HG02938 (cell line): ENCODE data around the gene SH2B3.

Experiments
- ATAC-seq: cut with Tn5 transposase; IDR thresholded peaks from one replicate; pipeline ENCODE4 v1.9.1; 2021; ENCODE audit warnings: mild to moderate bottlenecking, moderate library complexity; ENCODE audit not compliant: unreplicated experiment

The SH2B3 gene

DNA sequence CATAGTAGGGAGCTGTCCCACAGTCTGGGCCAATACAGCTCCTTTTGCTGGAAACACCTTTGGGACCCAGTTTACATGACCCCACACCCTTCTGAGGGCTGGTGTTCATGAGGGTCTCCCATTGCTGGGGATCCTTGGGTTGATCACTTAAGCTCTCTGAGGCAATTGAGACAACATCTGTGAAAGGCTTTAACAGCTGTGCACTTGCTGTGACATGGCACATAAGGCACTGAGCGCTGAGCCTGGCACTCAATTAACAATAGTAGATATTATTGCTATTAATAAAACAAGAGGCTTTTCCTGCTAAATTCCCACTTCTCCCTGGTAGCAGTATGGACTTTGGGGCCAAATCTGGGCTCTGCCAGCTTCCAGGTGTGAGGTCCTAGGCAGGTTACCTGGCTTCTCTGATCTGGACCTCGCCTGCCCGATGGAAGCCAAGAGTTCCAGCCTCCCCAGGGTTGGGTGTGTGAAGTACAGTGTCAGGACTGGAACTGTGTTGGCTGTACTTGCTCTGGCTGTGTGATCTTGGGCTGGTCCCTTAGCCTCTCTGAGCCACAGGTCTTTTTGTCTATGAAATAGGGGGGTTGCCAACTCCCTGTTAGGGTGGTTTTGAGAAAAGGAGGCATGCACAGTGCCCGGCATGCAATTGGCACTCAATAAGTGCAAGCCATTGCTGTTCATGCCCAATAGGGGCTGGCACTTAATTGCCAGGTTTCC is 3.1 kb downstream of the SH2B3 start:
- ATAC-seq: no peak

DNA sequence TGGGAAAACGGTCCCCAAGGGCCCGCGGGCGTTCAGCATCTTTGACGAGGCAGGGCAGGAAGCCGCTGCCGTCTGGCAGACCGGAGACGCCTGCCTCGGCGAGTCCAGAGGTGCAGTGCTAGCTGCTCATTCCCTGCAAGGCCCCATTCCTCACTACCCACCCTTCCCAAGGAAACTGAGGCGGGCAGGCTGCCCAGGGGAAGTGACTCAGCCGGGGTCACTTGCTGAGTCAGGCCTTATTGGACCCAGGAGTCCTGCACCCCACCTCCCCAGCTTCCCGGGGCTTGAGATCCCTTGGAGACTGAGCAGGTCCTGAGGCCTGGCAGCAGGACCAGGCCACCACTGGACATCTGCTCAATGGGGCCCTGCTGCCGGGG is 3.7 kb downstream of the SH2B3 start:
- no peak for ATAC-seq

DNA sequence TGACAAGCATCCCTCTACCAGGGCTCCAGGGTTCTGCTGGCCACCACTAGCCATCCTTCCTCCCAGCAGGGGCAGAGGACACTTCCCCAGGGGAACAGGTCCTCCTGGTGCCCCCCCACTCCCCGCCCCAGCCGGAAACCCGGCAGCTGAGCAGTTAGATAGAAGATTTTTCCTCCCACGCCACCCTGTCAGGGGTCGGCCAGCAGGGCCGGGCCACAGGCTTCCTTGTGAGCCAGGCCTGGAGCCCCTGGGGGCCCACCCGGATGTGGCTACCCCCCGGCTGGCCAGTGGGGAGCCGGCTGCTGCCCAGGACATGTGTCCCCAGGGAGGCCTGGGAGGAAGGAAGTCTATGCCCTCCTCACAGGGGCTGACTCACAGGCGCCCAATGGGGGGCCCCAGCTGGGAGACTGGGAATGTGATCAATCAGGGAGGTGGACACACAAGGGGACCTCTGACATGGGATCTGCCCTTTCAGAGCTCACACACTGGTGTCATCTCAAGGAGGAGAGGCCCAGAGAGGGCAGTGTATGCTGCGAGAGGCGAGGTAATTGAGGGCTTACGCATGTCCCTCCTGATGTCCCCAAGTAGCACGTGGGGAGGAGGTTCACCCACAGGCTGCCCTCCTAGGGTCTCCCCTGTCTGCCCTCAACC is 4.2 kb downstream of the SH2B3 start:
- ATAC-seq: no peak

DNA sequence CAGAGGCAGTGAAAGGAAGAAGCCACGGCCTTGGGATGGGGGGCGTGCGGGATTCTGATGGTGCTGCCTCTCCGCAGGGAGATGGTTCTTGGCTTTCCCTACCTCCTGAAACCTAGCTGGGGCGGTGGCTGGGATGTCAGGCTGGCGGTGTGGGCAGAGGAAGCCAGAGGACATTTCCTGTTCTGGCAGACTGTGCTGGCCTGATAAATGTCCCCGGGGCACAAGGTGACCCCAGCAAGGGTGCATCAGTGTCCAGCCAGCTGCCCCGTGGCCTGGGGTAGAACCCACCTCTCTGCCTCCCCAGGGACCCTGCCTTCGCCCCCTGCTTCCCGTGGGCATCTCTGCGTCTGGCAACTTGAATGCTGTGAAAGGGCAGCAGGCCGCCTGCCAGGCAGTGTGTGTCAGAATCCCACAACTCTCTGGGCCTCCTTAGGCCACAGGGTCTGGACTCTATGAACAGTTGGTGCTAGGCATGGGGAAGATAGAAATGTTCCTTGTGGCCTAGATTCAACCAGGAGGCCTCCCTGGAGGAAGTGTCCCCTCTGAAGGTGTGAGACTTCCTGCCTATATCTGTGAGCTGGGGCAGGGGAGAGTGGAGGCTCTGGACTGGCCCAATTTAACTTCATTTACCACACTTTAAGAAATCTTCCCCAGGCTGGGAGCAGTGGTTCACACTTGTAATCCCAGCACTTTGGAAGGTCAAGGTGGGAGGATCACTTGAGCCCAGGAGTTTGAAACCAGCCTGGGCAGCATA is 4.9 kb downstream of the SH2B3 start:
- no peak for ATAC-seq

DNA sequence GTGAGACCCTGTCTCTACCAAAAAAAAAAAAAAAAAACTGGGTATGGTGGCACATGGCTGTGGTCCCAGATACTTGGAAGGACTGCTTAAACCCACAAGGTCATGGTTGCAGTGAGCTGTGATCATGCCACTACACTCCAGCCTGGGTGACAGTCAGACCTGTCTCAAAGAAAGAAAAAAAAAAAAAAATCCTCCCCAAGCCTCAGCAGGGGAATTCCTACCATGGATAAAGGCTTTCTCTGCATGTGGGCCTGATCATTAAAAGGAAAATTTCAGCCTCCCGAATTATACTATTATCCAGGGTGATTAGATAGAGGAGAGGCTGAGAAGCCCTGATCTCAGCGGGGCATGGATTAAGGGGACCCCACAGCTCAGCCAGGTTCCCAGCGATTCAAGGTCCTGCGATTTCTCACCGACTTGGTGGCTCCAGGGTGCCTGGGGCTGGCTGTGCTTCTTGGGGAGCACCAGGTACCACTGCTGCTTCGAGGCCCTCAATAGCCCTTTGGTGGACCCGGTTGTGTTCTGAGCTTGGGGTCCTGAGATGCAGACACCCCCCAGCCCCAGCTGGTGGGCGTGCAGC is 5.6 kb downstream of the SH2B3 start:
- ATAC-seq: no peak

DNA sequence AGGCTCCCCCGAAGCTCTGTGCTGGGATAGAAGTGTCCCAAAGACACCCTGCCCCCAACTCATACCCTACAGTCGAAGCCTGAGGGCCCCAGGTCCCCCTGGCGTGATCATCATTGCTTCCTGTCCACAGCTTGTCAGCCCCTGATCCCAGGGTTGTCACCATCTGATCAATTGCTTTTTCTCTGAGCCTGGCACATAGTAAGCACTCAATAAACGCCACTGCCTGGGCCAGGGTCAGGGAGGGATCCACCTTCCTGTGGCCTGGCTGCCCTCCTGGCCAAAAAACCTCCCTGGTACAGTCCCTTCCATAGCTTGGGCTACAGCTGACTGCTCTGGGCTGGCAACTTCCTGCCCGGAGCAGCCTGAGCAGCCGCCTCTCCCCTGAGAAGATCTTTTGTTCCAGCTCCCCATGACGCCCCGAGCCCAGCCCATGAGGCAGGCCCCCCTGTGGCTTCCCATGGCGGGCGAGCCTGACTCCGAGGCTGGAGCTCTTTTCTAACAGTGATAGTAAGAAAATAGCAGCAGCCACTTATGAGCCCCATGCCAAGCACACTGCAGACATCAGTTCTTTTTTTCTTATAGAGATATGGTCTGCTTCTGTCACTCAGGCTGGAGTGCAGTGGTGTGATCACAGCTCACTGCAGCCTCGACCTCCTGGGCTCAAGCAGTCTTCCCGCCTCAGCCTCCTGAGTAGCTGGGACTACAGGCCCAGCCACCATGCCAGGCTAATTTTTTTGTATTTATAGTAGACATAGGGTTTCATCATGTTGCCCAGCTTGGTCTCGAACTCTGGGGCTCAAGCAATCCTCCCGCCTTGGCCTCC is 6.5 kb downstream of the SH2B3 start:
- no peak for ATAC-seq

DNA sequence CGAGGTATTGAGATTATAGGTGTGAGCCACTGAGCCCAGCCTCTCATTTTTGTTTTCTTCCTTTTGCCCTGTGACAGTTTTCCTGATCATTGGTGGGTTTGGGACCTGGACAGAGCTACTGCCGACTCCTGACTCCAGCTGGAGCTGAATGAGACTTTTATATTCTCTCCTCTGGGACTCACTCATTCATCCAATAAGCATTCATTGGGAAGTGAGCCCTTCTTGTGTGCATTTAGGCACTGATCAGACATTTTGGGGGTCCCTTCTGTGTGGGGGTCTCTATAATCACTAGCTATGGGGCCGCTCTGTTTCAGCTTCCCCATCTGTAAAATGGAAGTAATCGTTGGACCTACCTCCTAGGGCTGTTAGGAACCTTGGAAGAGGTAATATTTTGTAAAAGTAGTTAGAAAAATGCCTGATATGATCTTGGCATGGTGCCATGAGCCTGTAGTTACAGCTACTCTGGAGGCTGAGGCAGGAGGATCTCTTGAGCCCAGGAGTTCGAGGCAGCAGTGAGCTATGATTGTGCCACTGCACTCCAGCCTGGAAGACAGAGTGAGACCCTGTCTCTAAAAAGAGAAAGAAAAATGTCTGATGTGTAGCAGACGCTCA is 7.2 kb downstream of the SH2B3 start:
- ATAC-seq: no peak

DNA sequence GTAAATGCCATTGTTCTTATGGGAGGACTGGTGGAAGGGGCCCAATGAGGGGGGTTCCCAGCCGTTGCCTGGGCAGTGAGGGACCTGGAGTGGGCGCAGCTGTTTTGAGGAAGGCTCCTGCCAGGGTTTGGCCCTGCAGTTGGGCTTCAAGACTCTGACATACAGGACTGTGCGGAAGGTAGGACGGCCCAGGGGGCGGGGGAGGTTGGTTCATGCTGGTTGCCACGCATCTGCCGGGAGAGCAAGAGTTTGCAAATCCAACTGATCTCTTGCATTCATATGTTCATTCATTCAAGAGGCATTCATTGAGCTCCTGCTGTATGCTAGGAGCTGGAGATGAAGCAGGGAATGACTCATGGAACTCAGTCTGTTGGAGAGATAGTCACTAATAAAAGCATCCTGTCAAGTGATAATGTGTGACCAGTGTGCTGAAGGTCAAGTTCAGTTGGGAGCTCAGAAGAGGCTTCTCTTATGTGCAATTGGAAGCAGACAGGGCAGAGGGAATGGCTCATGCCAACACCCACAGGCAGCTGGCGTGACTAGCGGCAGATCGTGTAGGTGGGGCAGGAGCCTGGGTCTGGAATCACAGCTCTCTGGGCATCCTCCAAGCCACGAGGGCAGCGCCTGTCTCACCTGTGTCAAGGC is 7.8 kb downstream of the SH2B3 start:
- no peak for ATAC-seq

DNA sequence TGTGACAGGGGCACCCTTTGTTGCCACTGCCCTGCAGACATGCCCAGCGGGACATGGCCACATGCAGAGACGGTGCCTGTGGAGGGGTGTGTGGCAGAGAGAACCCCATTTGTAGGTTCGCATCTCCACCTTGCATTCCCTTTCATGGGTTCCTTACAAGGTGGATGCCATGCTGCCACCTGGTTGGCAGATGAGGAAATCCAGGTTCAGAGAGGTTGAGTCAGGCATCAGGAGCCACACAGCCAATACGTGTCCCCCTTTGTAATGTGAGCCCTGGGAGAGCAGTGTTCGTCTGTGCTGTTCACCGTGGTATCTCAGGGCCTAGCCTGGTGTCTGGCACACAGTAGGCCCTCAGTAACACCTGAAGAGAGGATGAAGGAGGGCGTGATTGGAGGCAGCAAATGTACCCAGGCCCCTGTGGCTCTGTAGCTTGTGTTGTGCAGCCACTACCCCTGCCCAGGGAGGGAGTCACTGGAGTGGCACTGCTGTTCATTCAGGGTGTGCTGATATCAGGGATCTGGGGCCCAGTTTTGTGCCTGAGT is 9.1 kb downstream of the SH2B3 start:
- ATAC-seq: no peak

DNA sequence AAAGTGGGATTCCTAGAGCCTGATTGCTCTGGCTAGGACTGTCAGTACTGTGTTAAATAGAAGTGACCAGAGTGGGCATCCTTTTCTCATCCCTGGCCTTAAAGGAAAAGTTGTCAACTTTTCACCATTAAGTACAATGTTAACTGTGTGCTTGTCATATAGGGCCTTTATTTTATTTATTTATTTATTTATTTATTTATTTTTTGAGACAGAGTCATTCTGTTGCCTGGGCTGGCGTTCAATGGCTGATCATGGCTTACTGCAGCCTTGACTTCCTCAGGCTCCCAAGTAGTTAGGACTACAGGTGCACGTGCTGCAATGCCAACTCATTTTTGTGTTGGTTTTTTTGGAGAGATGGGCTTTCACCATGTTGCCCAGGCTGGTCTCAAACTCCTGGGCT is 11.6 kb downstream of the SH2B3 start:
- no peak for ATAC-seq

DNA sequence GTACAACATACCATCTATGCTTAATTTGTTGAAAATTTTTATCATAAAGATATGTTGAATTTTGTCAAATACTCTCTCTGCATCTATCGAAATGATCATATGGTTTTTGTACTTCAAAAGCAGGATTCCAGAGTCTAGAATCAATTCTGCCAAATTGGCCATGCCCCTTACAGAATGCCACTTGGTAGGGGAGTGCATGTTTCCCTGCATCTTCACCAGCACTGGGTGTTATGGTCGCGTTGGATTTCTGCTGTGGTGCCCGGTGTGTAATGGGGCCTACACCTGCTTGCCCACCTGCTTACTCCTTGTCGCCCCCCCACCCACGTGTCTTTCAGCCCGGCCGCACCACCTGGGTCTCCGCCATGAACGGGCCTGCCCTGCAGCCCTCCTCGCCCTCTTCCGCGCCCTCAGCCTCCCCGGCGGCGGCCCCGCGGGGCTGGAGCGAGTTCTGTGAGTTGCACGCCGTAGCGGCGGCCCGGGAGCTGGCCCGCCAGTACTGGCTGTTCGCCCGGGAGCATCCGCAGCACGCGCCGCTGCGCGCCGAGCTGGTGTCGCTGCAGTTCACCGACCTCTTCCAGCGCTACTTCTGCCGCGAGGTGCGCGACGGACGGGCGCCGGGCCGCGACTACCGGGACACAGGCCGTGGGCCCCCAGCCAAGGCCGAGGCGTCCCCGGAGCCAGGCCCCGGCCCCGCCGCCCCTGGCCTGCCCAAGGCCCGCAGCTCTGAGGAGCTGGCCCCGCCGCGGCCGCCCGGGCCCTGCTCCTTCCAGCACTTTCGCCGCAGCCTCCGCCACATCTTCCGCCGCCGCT is 12.3 kb downstream of the SH2B3 start:
- no peak for ATAC-seq

DNA sequence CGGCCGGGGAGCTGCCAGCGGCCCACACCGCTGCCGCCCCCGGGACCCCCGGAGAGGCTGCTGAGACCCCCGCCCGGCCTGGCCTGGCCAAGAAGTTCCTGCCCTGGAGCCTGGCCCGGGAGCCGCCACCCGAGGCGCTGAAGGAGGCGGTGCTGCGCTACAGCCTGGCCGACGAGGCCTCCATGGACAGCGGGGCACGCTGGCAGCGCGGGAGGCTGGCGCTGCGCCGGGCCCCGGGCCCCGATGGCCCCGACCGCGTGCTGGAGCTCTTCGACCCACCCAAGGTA is 12.8 kb downstream of the SH2B3 start:
- no peak for ATAC-seq

DNA sequence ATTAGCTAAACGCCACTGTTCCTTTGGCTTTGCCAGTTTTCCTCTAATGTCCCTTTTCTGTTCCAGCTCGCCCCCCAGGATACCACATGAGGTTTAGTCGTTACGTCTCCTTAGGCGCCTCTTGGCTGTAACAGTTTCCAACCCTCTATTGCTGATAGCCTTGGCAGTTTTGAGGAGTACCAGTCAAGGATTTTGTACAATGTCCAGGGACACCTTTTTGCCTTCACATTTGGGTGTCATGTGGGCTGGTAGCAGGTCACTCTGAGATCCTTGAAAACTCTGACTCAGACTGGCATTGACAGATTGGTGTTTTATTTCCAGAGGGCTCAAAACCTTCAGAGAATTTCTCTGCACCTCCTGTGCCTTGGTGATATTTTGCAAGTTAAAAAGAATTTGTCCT is 14.1 kb downstream of the SH2B3 start:
- no peak for ATAC-seq

DNA sequence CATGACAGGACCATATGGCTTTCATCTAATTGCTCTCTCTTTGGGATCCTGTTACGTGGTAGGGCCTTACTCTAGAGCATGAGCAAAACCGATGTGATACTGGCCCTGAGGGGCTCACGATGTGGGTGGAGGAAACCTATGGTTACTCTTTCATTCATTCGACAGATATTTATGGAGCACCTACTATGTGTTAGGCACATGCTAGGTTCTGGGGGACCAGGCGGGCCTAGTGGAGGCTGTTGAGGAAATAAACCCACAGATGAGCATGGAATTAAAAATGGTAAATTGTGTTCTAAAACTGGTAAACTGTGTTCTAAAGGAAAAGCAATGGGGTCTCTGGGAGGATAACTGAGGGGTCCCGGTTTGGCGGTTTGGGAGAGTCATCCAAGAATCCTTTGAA is 14.8 kb downstream of the SH2B3 start:
- ATAC-seq: no peak

DNA sequence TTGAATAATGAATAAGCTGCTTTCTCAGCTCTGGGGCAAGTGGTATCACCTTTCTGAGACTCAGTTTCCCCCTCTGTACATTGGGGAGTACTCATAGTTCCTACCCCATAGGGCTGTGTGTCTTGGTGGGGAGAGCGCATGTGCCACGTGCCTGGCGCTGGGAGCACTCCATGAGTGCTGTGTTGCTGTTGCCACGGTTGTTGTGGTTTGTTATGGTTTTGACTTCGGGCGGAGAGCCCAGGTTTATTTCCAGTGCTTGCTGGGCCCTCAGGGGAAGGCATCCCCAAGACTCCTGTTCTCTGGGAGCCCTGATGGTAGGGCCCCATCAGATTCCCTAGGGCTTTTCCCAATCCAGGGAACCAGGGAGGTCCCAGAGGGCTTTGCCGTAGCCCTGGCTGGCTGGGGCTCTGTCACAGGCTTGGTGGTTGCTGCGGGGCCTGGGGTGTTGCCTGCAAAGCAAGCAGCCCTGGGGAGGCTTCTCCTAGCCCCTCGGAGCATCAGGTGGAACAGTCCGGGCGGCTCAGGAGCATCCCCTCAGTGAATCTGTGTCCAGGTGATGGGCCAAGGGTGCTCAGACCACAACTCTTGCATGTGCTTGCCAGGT is 18.6 kb downstream of the SH2B3 start:
- no peak for ATAC-seq

DNA sequence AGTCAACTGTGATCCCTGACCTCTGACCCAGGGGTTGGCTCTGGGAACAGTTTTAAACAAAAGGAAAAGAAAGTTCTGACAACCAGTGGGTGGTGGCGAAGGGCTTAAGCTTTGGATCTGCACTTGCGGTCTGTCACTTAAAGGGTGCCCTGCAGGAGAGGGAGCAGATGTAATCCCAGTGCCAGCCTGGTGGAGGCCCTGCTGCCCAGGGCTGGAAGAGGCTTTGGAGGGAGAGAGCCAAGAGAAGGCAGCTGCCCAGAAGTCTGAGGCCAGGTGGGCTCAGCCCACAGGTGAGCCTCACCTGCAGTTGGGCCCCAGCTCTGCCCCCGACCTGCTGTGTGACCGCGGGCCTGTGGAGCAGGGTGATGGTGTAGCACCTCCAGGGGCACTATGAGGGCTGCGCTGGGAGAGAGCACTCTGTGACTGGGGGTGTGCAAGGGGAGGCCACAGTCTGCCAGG is 19.1 kb downstream of the SH2B3 start:
- ATAC-seq: no peak

DNA sequence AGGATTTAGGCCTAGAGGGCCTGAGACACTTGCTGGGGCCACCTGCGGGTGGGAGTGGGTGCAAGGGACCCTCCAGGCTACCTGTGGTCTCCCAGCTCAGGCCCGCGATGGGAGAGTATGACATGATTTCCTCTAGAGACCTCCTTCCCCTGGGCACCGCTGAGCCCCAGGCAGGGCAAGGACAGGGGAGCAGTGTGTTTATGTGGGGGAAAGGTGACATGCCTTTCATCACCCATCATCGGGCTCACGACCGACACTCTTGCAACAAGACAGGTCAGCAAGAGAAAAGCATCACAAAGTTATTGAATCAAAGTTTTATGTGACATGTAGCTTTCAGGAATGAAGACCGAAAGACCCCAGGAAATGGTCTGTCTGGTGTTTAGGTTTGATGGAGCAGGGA is 19.9 kb downstream of the SH2B3 start:
- ATAC-seq: no peak

DNA sequence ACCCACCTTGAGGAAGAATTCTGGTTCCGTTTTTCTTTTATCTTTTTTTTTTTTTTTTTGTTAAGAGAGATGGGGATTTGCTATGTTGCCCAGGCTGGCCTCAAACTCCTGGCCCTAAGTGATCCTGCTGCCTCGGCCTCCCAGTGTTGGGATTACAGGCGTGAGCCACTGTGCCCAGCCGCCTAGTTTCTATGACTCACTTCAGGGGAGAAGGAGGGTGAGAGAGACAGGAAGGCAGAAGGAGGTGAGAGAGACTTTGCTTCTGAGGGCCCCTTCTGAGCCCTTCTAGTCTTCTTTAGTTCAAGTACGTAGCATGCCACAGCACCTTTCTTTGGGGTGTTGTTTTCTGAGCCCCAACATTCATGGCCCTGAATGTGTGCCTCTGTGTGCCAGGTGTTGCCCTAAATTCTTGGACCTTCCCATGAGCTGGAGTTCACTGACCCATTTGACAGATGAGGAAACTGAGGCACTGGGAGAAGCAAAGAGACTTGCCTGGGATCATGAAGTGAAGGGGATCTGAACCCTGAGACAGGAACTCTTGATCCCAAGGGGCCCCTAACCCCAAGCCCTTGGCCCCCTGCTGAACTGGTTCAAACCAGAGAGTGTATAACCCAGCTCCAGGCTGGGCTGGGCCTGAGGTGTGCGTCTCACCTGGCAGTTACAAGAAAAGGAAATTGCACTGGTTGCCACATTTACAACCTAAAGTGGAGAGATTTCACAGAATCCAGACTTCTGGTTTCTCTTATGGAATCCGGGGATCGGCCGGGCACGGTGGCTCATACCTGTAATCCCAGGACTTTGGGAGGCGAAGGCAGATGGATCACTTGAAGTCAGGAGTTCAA is 20.8 kb downstream of the SH2B3 start:
- ATAC-seq: no peak
